NB4 (cell line): Measurements from ENCODE around the gene MBD5.

Experiments
- DNase-seq: peaks from one replicate; pipeline ENCODE4 v3.0.0; 2010; ENCODE audit warnings: low read depth
- H3K4me3 ChIP-seq: one replicate; pipeline ENCODE4 v1.5.1; 2011; ENCODE audit warnings: mild to moderate bottlenecking, low read depth, low read length, moderate library complexity
- CTCF ChIP-seq: IDR thresholded peaks from one replicate; pipeline ENCODE4 v1.5.1; 2012; ENCODE audit warnings: low read depth, low read length
- MAX ChIP-seq: IDR thresholded peaks from 2 replicates; pipeline ENCODE4 v1.6.1; 2011; ENCODE audit warnings: low read depth, low read length
- MYC ChIP-seq: IDR thresholded peaks from 2 replicates; pipeline ENCODE4 v1.6.1; 2011; ENCODE audit warnings: low read depth, low read length
- POLR2A ChIP-seq: IDR thresholded peaks from 2 replicates; pipeline ENCODE4 v1.6.1; 2011; ENCODE audit warnings: mild to moderate bottlenecking; ENCODE audit not compliant: insufficient read length; ENCODE audit errors: extremely low read depth

The MBD5 gene

GRCh38 chr2:148279216-148279615, 258.3 kb downstream of the MBD5 start:
- DNase-seq, result no peak
- no peak overlapping the region for H3K4me3 ChIP-seq
- TF ChIP-seq MYC (no peak), CTCF (no peak), POLR2A (no peak), MAX (no peak)

GRCh38 chr2:148282201-148282600, 261.3 kb downstream of the MBD5 start:
- TF ChIP-seq MYC (no peak), POLR2A (no peak), MAX (no peak), CTCF (no peak)
- peak; percentile 9 for DNase-seq
- H3K4me3 ChIP-seq, result no peak overlapping the region

- H3K4me3 ChIP-seq, result no peak overlapping the region
- DNase-seq, result no peak
- no peak for TF ChIP-seq POLR2A
These were observed 271.5 kb downstream of the MBD5 start for GRCh38 chr2:148292431-148292830.

GRCh38 chr2:148298196-148298595, 277.3 kb downstream of the MBD5 start:
- no peak for TF ChIP-seq CTCF
- no peak for TF ChIP-seq MYC
- TF ChIP-seq POLR2A, result no peak
- no peak for TF ChIP-seq MAX
- no peak overlapping the region for H3K4me3 ChIP-seq
- peak; percentile 16 for DNase-seq

GRCh38 chr2:148299616-148300015, 278.7 kb downstream of the MBD5 start:
- no peak for DNase-seq
- no peak overlapping the region for H3K4me3 ChIP-seq
- TF ChIP-seq POLR2A, result no peak
- no peak for TF ChIP-seq MYC
- no peak for TF ChIP-seq CTCF
- no peak for TF ChIP-seq MAX

- DNase-seq, result no peak
- H3K4me3 ChIP-seq, result no peak overlapping the region
- TF ChIP-seq CTCF (no peak), MAX (no peak), MYC (no peak)
These were observed 279.7 kb downstream of the MBD5 start for GRCh38 chr2:148300544-148300943.
